ENCODE data around the gene MRGPRD. TPM values are rescaled to one million over a fixed set of nuclear protein-coding genes. Genes with fewer than 3 reads are reported as not detected.

MRGPRD gene
- total and polyA plus RNA-seq, 8 donors = 0.92 TPM; not detected in 7

DNA sequence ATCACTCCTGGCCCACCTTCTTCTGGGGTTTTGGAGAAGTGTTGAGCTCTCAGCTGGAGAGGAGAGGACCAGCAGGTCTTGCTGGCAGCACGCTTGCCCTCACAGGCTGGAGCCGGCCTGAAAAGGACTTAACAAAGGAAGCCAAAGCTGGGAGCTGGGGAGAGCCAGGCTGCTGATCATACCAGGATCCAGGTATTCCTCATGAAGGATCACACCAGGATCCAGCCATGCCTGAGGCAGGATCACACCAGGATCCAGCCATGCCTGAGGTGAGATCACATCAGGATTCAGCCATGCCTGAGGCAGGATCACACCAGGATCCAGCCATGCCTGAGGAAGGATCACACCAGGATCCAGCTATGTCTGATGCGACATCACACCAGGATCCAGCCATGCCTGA, 17.0 kb downstream of the MRGPRD start:
- Histone ChIP-seq H3K27me3 (peaks cover 0 to 4% (median 0%) of the 10 kb centered on the region in 3 donors), H3K4me3 (no peak overlapping the region), H3K27ac (no peak overlapping the region), H3K36me3 (no peaks in the 10 kb centered on the region), H3K4me1 (no peaks in the 10 kb centered on the region), H3K9me3 (no peaks in the 10 kb centered on the region)
- no peak for DNase-seq
- 74 to 89% (median 89%) methylated on average over 2 to 3 of the region's 3 CpGs for WGBS, 5 donors
- TF ChIP-seq, protein P1, sequence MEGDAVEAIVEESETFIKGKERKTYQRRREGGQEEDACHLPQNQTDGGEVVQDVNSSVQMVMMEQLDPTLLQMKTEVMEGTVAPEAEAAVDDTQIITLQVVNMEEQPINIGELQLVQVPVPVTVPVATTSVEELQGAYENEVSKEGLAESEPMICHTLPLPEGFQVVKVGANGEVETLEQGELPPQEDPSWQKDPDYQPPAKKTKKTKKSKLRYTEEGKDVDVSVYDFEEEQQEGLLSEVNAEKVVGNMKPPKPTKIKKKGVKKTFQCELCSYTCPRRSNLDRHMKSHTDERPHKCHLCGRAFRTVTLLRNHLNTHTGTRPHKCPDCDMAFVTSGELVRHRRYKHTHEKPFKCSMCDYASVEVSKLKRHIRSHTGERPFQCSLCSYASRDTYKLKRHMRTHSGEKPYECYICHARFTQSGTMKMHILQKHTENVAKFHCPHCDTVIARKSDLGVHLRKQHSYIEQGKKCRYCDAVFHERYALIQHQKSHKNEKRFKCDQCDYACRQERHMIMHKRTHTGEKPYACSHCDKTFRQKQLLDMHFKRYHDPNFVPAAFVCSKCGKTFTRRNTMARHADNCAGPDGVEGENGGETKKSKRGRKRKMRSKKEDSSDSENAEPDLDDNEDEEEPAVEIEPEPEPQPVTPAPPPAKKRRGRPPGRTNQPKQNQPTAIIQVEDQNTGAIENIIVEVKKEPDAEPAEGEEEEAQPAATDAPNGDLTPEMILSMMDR (IDR thresholded peaks at IDR 0.05) = no peak
- TF ChIP-seq EP300 (IDR thresholded peaks at IDR 0.05) = no peak
- TF ChIP-seq POLR2A (IDR thresholded peaks at IDR 0.05) = no peak
- TF ChIP-seq POLR2AphosphoS5 (IDR thresholded peaks at IDR 0.05) = no peak
- intact Hi-C loops (cut with DNase I; ENCODE audit: low total_unique reads) = no loop called here

DNA sequence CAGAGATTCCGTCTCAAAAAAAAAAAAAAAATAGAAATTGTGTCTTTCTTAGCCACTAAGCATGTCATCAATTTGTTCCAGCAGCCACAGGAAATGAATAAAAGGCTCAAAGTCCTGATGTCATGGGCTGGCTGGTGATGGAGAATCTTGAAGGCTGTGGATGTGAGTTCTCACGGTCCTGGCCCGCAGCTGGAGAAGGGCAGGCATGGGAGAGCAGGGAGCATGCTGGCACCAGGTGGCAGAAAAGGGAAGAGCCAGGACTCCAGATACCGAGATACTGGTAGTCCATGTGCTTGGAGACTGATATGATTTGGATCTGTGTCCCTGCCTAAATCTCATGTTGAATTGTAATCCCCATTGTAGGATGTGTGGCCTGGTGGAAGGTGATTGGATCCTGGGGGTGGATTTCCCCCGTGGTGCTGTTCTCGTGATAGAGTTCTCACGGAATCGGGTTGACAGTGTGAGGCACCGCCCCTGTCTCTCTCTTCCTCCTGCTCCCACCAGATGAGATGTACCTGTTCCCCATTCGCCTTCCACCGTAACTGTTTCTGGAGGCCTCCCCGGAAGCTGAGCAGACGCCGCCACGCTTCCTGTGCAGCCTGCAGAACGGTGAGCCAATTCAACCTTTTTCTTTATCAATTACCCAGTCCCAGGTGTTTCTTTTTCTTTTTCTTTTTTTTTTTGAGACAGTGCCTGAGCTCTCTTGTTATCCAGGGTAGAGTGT, 18.1 kb downstream of the MRGPRD start:
- DNase-seq = no peak
- no peak overlapping the region for H3K27ac ChIP-seq
- TF ChIP-seq POLR2A (IDR thresholded peaks at IDR 0.05) = no peak
- TF ChIP-seq POLR2AphosphoS5 (IDR thresholded peaks at IDR 0.05) = no peak
- TF ChIP-seq EP300 (IDR thresholded peaks at IDR 0.05) = no peak
- TF ChIP-seq, protein P1 (IDR thresholded peaks at IDR 0.05) = no peak
- no peaks in the 10 kb centered on the region for H3K9me3 ChIP-seq
- no peaks in the 10 kb centered on the region for H3K4me1 ChIP-seq
- WGBS, 5 donors = 76 to 91% (median 83%) methylated on average over 16 of the region's 16 CpGs
- H3K27me3 ChIP-seq = no peaks in the 10 kb centered on the region
- no peak overlapping the region for H3K4me3 ChIP-seq
- H3K36me3 ChIP-seq = no peaks in the 10 kb centered on the region
- intact Hi-C loops (cut with DNase I; ENCODE audit: low total_unique reads) = no loop called here

DNA sequence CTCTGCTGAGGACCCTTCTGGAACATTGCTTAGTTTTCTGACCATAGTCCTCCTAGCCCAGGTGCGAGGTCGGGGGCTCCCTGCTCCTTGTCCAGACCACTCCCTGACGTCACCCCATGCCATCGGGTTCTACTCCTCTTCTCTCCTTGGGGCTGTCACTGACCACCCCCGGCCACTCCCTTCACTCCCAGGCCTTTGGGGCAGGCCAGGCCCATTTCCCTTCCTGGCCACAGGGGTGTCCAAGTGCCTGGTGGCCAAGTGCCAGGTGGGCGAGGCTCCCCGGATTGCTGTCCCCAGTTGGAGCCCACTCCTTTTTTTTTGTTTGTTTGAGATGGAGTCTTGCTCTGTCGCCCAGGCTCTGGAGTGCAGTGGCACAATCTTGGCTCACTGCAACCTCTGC, 19.5 kb downstream of the MRGPRD start:
- intact Hi-C loops (cut with DNase I; ENCODE audit: low total_unique reads) = no loop called here
- 57 to 66% (median 64%) methylated on average over 8 of the region's 8 CpGs for WGBS, 5 donors

DNA sequence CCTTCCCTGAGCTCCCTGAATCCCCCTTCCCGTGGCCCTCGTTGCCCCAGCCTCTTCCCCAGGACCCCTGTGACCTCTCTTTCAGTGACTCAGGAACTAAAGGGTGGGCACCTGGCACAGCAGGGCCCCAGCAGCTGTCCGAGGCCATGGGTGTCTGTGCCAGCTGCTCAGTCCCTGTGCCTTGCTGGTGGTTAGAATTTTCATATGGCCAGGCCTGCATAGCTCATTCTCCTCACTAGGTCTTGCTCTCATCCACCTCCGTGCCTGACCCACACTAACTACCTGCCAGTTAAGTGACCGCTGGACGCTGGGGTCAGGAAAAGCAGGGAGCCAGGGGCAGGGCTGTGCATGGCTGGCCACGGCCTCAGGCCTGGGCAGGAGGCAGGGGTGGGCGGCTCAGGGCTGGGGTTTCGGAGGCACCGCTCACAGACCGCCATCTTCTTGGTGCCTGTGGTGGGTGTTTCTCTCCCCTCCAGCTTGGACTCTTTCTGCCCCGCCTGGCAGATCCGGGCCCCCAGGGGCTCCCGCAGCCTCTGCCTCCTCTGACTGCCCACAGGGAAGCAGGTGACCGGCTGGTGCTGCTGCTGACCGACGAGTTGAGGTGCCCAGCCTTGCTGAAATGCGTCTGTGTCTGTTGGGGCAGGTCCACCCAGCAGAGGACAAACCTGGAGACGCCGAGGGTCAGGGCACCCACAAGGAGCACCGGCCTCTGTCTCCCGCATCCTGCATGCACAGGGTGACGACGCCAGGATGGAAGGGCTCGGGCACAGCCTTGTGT, 20.3 kb downstream of the MRGPRD start:
- no peak overlapping the region for H3K4me3 ChIP-seq
- intact Hi-C loops (cut with DNase I; ENCODE audit: low total_unique reads) = no loop called here
- no peaks in the 10 kb centered on the region for H3K27me3 ChIP-seq
- H3K27ac ChIP-seq = no peak overlapping the region
- TF ChIP-seq, protein P1 (IDR thresholded peaks at IDR 0.05) = no peak
- TF ChIP-seq POLR2A (IDR thresholded peaks at IDR 0.05) = no peak
- TF ChIP-seq EP300 (IDR thresholded peaks at IDR 0.05) = no peak
- TF ChIP-seq POLR2AphosphoS5 (IDR thresholded peaks at IDR 0.05) = no peak
- no peaks in the 10 kb centered on the region for H3K9me3 ChIP-seq
- WGBS, 5 donors = 82 to 88% (median 87%) methylated on average over 15 to 25 of the region's 25 CpGs
- no peak for DNase-seq
- peaks cover 2 to 12% (median 5%) of the 10 kb centered on the region in 4 donors for H3K4me1 ChIP-seq
- no peaks in the 10 kb centered on the region for H3K36me3 ChIP-seq

More for the DNA sequence above, 19.5 kb downstream of the MRGPRD start:
- no peak for DNase-seq
- no peak overlapping the region for H3K27ac ChIP-seq
- peaks cover 0 to 4% (median 2%) of the 10 kb centered on the region in 4 donors for H3K4me1 ChIP-seq
- no peaks in the 10 kb centered on the region for H3K9me3 ChIP-seq
- H3K36me3 ChIP-seq = no peaks in the 10 kb centered on the region
- H3K27me3 ChIP-seq = no peaks in the 10 kb centered on the region
- TF ChIP-seq POLR2A (IDR thresholded peaks at IDR 0.05) = no peak
- TF ChIP-seq, protein P1 (IDR thresholded peaks at IDR 0.05) = no peak
- TF ChIP-seq EP300 (IDR thresholded peaks at IDR 0.05) = no peak
- TF ChIP-seq POLR2AphosphoS5 (IDR thresholded peaks at IDR 0.05) = no peak
- H3K4me3 ChIP-seq = no peak overlapping the region

Measured in stomach (tissue), 9 donors.